ENCODE results near the gene YPEL5. TPM values are rescaled to one million over a fixed set of nuclear protein-coding genes. Genes with fewer than 3 reads are reported as not detected.
A peak's percentile ranks its signal among the peaks of the same experiment; 100 is the strongest.
"Not testable (repeated sequence)": the region's sequence is repeated elsewhere in the genome, so short reads cannot be mapped to it uniquely, and the experiment has no call there.

Gene YPEL5
- total RNA-seq, 4 donors from 2014 or later, result 34.1 to 65.0 (median 40.7) TPM

DNA sequence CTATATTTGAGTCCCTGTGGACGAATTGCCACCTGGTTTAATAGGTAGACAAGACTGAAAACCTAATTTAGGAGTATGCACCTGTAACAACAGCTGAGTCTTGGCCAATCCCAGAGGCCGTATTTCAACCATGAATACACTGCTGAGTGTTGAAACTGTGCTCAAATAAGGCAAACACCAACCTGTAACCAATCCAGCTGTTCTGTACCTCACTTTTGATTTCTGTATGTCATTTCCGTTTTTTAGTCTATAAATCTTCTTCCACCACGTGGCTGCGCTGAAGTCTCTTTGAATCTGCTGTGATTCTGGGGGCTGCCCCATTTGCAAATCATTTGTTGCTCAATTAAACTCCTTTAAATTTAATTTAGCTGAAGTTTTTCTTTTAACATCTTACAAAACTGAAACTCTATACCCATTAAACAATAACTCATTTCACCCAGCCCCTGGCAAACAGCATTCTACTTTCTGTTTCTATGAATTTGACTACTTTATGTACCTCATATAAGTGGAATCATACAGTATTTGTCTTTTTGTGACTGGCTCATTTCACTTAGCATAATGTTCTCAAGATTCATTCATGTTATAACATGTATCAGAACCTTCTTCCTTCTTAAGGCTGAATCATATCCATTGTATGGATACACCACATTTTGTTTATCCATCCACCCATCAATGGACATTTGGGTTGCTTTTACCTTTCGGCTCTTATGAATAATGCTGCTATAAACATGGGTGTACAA is 7.5 kb upstream of the YPEL5 start:
- peaks cover 0 to 26% (median 11%) of the 10 kb centered on the region in 3 donors for H3K4me1 ChIP-seq
- intact Hi-C loops (cut with DNase I), result no loop called here
- H3K36me3 ChIP-seq, result no peaks in the 10 kb centered on the region
- H3K27me3 ChIP-seq, result no peaks in the 10 kb centered on the region
- H3K4me3 ChIP-seq, result no peak overlapping the region
- H3K27ac ChIP-seq, result peak overlapping the region; percentile 32 to 71 (median 52)
- WGBS, 2 donors, result 39 to 42% methylated on average over 6 of the region's 6 CpGs
- TF ChIP-seq POLR2A (IDR thresholded peaks at IDR 0.05), result no peak
- TF ChIP-seq, protein P1, sequence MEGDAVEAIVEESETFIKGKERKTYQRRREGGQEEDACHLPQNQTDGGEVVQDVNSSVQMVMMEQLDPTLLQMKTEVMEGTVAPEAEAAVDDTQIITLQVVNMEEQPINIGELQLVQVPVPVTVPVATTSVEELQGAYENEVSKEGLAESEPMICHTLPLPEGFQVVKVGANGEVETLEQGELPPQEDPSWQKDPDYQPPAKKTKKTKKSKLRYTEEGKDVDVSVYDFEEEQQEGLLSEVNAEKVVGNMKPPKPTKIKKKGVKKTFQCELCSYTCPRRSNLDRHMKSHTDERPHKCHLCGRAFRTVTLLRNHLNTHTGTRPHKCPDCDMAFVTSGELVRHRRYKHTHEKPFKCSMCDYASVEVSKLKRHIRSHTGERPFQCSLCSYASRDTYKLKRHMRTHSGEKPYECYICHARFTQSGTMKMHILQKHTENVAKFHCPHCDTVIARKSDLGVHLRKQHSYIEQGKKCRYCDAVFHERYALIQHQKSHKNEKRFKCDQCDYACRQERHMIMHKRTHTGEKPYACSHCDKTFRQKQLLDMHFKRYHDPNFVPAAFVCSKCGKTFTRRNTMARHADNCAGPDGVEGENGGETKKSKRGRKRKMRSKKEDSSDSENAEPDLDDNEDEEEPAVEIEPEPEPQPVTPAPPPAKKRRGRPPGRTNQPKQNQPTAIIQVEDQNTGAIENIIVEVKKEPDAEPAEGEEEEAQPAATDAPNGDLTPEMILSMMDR (IDR thresholded peaks at IDR 0.05), result no peak
- DNase-seq, result no peak
- no peaks in the 10 kb centered on the region for H3K9me3 ChIP-seq

DNA sequence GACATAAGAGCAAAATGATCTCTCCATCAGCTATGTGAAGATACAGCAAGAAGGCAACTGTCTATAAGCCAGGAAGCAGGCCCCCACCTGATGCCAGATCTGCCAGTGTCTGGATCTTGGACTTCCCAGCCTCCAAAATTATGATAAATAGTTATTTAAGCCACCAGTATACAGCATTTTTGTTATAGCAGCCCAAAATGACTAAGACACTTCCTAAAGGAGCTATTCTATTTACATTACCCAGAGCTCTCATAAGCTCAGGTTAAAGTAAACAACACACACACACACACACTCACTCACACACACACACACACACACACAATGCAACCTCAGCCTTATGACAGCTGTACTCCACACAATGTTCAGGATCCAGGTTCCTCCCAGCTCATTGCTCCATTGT is 5.7 kb upstream of the YPEL5 start:
- Histone ChIP-seq H3K4me3 (no peak overlapping the region), H3K9me3 (no peaks in the 10 kb centered on the region), H3K4me1 (peaks cover 0 to 33% (median 11%) of the 10 kb centered on the region in 3 donors), H3K36me3 (no peaks in the 10 kb centered on the region), H3K27ac (no peak overlapping the region), H3K27me3 (no peaks in the 10 kb centered on the region)
- DNase-seq, result no peak
- no peak for TF ChIP-seq POLR2A (IDR thresholded peaks at IDR 0.05)
- TF ChIP-seq, protein P1 (IDR thresholded peaks at IDR 0.05), result no peak
- intact Hi-C loops (cut with DNase I), result no loop called here

DNA sequence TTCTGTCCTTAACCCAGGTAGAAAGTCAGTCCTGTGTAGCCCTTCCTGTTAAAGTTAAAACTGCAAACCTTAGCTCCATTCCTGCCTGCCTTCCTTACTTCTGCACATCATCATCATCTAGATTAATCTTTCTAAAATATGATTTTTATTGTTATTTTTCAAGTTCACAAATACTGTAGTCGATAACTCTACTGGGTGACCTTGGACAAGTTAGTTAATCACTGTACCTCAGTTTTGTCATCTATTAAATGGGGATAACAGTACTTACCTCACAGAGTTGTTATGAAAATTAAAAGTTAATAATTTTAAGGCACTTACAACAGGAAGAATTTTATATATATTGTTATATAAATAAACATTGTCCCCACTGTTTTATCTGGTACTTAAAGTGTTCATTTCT is 2.5 kb upstream of the YPEL5 start:
- H3K4me1 ChIP-seq, result peaks cover 0 to 31% (median 9%) of the 10 kb centered on the region in 3 donors
- intact Hi-C loops (cut with DNase I), result no loop called here
- peaks cover 0 to 6% (median 0%) of the 10 kb centered on the region in 3 donors for H3K36me3 ChIP-seq
- no peaks in the 10 kb centered on the region for H3K9me3 ChIP-seq
- DNase-seq, result no peak
- WGBS, 2 donors, result 73 to 78% methylated on average over 1 of the region's 1 CpG
- H3K27me3 ChIP-seq, result no peaks in the 10 kb centered on the region
- TF ChIP-seq, protein P1 (IDR thresholded peaks at IDR 0.05), result no peak
- no peak for TF ChIP-seq POLR2A (IDR thresholded peaks at IDR 0.05)
- no peak overlapping the region for H3K27ac ChIP-seq
- no peak overlapping the region for H3K4me3 ChIP-seq

DNA sequence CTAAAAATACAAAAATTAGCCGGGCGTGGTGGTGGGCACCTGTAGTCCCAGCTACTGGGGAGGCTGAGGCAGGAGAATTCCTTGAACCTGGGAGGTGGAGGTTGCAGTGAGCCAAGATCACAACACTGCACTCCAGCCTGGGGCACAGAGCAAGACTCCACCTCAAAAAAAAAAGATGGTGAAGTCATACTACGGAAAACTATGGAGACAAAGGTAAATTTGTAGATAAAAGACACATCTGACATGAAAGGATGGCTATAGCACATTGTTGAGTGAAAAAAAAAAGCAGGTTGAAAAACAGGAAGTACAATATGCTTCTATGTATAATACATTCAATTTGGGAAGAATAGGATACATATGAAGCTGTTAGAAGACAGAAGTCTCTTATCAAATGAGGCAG is 1.9 kb upstream of the YPEL5 start:
- 86 to 95% methylated on average over 2 to 3 of the region's 3 CpGs for WGBS, 2 donors
- intact Hi-C loops (cut with DNase I); H3K27ac ChIP-seq; H3K9me3 ChIP-seq; H3K4me3 ChIP-seq; H3K27me3 ChIP-seq; DNase-seq: not testable (repeated sequence)
- Histone ChIP-seq H3K36me3 (peaks cover 0 to 12% (median 0%) of the 10 kb centered on the region in 3 donors), H3K4me1 (peaks cover 0 to 36% (median 16%) of the 10 kb centered on the region in 3 donors)

DNA sequence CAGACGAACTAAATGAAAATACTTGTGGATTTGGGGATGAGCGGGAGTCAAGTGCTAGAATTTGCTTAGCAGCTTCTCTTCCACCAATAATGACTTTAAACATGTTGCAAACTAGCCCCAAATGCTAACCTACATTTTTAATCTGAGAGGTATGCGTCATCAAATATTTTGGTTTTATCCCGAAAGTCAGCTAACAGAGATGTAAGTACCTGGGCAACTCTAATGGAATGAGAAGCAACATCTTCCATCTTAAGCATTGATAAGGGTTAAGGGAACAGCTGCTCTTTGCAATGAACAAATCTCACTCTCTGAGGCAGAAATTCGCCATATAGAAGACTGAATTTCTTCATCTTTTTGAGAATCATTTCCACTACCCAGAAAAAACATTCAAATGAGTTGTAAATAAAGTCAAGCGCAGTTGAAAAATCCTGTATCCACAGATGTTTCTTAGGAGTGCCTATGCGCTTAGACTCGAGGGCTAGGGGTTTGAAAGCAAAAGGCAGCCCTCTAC is 926 bp upstream of the YPEL5 start:
- WGBS, 2 donors, result 34 to 41% methylated on average over 8 of the region's 8 CpGs
- no peaks in the 10 kb centered on the region for H3K9me3 ChIP-seq
- no peak for DNase-seq
- peak in 1 of 4 donors; percentile 38 for TF ChIP-seq POLR2A (IDR thresholded peaks at IDR 0.05)
- TF ChIP-seq, protein P1 (IDR thresholded peaks at IDR 0.05), result no peak
- H3K4me1 ChIP-seq, result peaks cover 0 to 40% (median 24%) of the 10 kb centered on the region in 3 donors
- intact Hi-C loops (cut with DNase I), result no loop called here
- H3K36me3 ChIP-seq, result peaks cover 0 to 21% (median 0%) of the 10 kb centered on the region in 3 donors
- H3K27me3 ChIP-seq, result no peaks in the 10 kb centered on the region
- H3K4me3 ChIP-seq, result peak overlapping the region; percentile 17 to 98 (median 92)
- H3K27ac ChIP-seq, result peak overlapping the region; percentile 92 to 100 (median 100)
